ENCODE results near the gene DPYD. TPM values are rescaled to one million over a fixed set of nuclear protein-coding genes. Genes with fewer than 3 reads are reported as not detected.

DPYD gene
- polyA plus RNA-seq, 1 of the 3 experiments (the other 2 are of a cell fraction): 23.0 TPM

GRCh38 chr1:97909266-97909665 lies 11.6 kb downstream of the DPYD start:
- Histone ChIP-seq H3K9ac (no peak overlapping the region), H2AFZ (ENCODE audit: low read depth) (no peak overlapping the region), H3K4me1 (ENCODE audit: control insufficient read depth in 1 of 2, insufficient read depth in 2 of 2, low read depth in 1 of 2, low read length in 1 of 2) (peaks cover 0 to 37% of the 10 kb centered on the region in 2 experiments; a peak in 3 of 4 replicates), H3K36me3 (replicated peaks in 1 of 2; ENCODE audit: control insufficient read depth in 1 of 2, insufficient read depth in 2 of 2, low read length in 1 of 2) (peaks cover 0 to 18% of the 10 kb centered on the region in 2 experiments), H3F3A (replicated peaks; ENCODE audit: insufficient read depth) (peaks cover 28% of the 10 kb centered on the region), H3K4me3 (ENCODE audit: low read depth in 2 of 2, low read length in 1 of 2) (no peak overlapping the region), H3K9me2 (no peaks in the 10 kb centered on the region), H3K27ac (ENCODE audit: low read depth in 2 of 2, low read length in 1 of 2) (no peak overlapping the region; a peak in 1 of 4 replicates), H4K20me1 (ENCODE audit: insufficient read depth) (no peaks in the 10 kb centered on the region), H3K79me2 (ENCODE audit: insufficient read depth) (peaks cover 90% of the 10 kb centered on the region), H3K27me3 (ENCODE audit: insufficient read depth) (no peaks in the 10 kb centered on the region), H3K9me3 (no peaks in the 10 kb centered on the region), H3K4me2 (no peak overlapping the region)
- DNase-seq: no peak
- ChIA-PET POLR2A (no interaction called here), CTCF (interaction anchor here (1.0 kb wide), 1 partner anchor 14 kb away, joined by 3 read pairs; no protein-coding TSS in a partner anchor)
- TF ChIP-seq NFIC (IDR thresholded peaks at IDR 0.05; ENCODE audit: borderline replicate concordance) (no peak), USF2 (IDR thresholded peaks at IDR 0.05; ENCODE audit: borderline replicate concordance, low read depth, low read length) (no peak), JUND (IDR thresholded peaks at IDR 0.05) (no peak), TAF1 (IDR thresholded peaks at IDR 0.05; ENCODE audit: borderline replicate concordance, low read depth, low read length) (no peak), TCF12 (IDR thresholded peaks at IDR 0.05) (no peak), POLR2AphosphoS5 (IDR thresholded peaks at IDR 0.05; ENCODE audit: low read depth, low read length) (no peak), RFX5 (IDR thresholded peaks at IDR 0.05; ENCODE audit: low read length) (no peak), FOSL2 (IDR thresholded peaks at IDR 0.05; ENCODE audit: borderline replicate concordance, low read depth) (no peak), YY1 (IDR thresholded peaks at IDR 0.05; ENCODE audit: low read depth) (no peak), CTCF (IDR thresholded peaks at IDR 0.05) (no peak), FOXM1 (IDR thresholded peaks at IDR 0.05; ENCODE audit: low read depth) (no peak), EP300 (IDR thresholded peaks at IDR 0.05; ENCODE audit: borderline replicate concordance in 1 of 2, low read depth in 1 of 2, low read length in 1 of 2) (no peak), GATA2 (CRISPR knock-in tag; IDR thresholded peaks at IDR 0.05) (no peak), FOXJ3 (CRISPR knock-in tag; IDR thresholded peaks at IDR 0.05) (no peak), ELF1 (IDR thresholded peaks at IDR 0.05) (no peak)
- TF ChIP-seq, protein P1, sequence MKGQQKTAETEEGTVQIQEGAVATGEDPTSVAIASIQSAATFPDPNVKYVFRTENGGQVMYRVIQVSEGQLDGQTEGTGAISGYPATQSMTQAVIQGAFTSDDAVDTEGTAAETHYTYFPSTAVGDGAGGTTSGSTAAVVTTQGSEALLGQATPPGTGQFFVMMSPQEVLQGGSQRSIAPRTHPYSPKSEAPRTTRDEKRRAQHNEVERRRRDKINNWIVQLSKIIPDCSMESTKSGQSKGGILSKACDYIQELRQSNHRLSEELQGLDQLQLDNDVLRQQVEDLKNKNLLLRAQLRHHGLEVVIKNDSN (IDR thresholded peaks at IDR 0.05; ENCODE audit: borderline replicate concordance, low read depth): no peak
- TF ChIP-seq, protein P2, sequence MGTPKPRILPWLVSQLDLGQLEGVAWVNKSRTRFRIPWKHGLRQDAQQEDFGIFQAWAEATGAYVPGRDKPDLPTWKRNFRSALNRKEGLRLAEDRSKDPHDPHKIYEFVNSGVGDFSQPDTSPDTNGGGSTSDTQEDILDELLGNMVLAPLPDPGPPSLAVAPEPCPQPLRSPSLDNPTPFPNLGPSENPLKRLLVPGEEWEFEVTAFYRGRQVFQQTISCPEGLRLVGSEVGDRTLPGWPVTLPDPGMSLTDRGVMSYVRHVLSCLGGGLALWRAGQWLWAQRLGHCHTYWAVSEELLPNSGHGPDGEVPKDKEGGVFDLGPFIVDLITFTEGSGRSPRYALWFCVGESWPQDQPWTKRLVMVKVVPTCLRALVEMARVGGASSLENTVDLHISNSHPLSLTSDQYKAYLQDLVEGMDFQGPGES (IDR thresholded peaks at IDR 0.05; ENCODE audit: low read depth, low read length): no peak
- TF ChIP-seq, protein P3, sequence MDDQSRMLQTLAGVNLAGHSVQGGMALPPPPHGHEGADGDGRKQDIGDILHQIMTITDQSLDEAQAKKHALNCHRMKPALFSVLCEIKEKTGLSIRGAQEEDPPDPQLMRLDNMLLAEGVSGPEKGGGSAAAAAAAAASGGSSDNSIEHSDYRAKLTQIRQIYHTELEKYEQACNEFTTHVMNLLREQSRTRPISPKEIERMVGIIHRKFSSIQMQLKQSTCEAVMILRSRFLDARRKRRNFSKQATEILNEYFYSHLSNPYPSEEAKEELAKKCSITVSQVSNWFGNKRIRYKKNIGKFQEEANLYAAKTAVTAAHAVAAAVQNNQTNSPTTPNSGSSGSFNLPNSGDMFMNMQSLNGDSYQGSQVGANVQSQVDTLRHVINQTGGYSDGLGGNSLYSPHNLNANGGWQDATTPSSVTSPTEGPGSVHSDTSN (IDR thresholded peaks at IDR 0.05): no peak
